ENCODE measurements around the gene PKD2L1.

DNA sequence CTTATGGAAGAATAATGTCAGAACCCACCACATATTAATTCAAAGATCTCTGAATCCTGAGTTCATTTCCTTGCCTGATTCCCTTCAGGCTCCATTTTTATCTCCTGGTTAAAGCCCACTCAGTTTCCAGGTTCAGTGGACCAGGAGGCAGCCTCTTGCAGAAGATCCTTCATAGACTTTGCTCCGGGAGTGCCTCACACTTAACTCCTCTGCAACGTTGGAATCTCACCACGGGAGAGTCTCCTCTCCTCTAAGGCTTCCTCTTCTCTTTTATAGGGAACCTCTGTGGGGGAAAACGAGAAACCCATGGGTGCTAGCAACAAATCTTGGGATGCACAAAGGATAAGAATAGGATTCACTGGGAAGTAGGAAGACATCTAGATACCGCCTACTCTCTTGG, 41.8 kb downstream of the PKD2L1 start:
- TF ChIP-seq POLR2AphosphoS5 (IDR thresholded peaks at IDR 0.05) (no peak), POLR2A (IDR thresholded peaks at IDR 0.05) (no peak)
- TF ChIP-seq, protein P1, sequence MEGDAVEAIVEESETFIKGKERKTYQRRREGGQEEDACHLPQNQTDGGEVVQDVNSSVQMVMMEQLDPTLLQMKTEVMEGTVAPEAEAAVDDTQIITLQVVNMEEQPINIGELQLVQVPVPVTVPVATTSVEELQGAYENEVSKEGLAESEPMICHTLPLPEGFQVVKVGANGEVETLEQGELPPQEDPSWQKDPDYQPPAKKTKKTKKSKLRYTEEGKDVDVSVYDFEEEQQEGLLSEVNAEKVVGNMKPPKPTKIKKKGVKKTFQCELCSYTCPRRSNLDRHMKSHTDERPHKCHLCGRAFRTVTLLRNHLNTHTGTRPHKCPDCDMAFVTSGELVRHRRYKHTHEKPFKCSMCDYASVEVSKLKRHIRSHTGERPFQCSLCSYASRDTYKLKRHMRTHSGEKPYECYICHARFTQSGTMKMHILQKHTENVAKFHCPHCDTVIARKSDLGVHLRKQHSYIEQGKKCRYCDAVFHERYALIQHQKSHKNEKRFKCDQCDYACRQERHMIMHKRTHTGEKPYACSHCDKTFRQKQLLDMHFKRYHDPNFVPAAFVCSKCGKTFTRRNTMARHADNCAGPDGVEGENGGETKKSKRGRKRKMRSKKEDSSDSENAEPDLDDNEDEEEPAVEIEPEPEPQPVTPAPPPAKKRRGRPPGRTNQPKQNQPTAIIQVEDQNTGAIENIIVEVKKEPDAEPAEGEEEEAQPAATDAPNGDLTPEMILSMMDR (IDR thresholded peaks at IDR 0.05) = no peak

All from sigmoid colon (tissue), 4 donors.